Thoracic aorta (tissue), 2 donors: Measurements from ENCODE around the gene PPP2R5A. TPM values are rescaled to one million over a fixed set of nuclear protein-coding genes. Genes with fewer than 3 reads are reported as not detected.

Experiments used
- ATAC-seq: fragments of 150-250 bp; one replicate; pipeline ENCODE4 v1.8.0; 2017; ENCODE audit warnings: low read depth; ENCODE audit not compliant: insufficient number of reproducible peaks, low FRiP score
- DNase-seq: peaks from one replicate; pipeline ENCODE4 v3.0.0-alpha.2; 2020; ENCODE audit warnings: low spot score
- H3K27ac ChIP-seq, 2 donors: fragments of 200-600 bp; sonication (generic); 1 replicate in 1 of 2; 2 replicates in 1 of 2; pipeline ENCODE4 v1.5.1; 2016; ENCODE audit warnings: mild to moderate bottlenecking in 2 of 2, moderate library complexity in 2 of 2
- H3K27me3 ChIP-seq: fragments of 200-600 bp; sonication (generic); replicated peaks from 2 replicates; pipeline ENCODE4 v1.6.0; 2016; ENCODE audit warnings: mild to moderate bottlenecking; ENCODE audit not compliant: insufficient read depth
- H3K36me3 ChIP-seq: fragments of 200-600 bp; sonication (generic); one replicate; pipeline ENCODE4 v1.5.1; 2016
- H3K4me1 ChIP-seq, 2 donors: fragments of 200-600 bp; sonication (generic); 1 replicate in 1 of 2; 2 replicates in 1 of 2; pipeline versions ENCODE4 v1.5.1 to v1.6.0; 2016; ENCODE audit warnings: low read depth in 2 of 2, mild to moderate bottlenecking in 1 of 2; ENCODE audit not compliant: control insufficient read depth in 1 of 2
- H3K4me3 ChIP-seq: fragments of 200-600 bp; sonication (generic); 2 replicates; pipeline ENCODE4 v1.5.1; 2016; ENCODE audit warnings: mild to moderate bottlenecking
- H3K9me3 ChIP-seq: fragments of 200-600 bp; sonication (generic); 2 replicates; pipeline ENCODE4 v1.5.1; 2016
- CTCF ChIP-seq: fragments of 200-600 bp; sonication (generic); IDR thresholded peaks from one replicate; pipeline ENCODE4 v1.5.1; 2019; ENCODE audit warnings: antibody characterized with exemption
- total RNA-seq, 2 donors: library from RNA; depleted of rRNA; stranded (reverse); fragments of >200 nt; gene quantifications; one replicate each; pipeline versions ENCODE4 v1.1.0 to v1.2.3, GENCODE V29; 2016

Gene PPP2R5A
- total RNA-seq, 2 donors from 2014 or later = 46.1 to 50.6 TPM

- no peaks in the 10 kb centered on the region for H3K36me3 ChIP-seq
- H3K4me1 ChIP-seq = no peaks in the 10 kb centered on the region
- H3K27ac ChIP-seq = no peak overlapping the region
- TF ChIP-seq CTCF = no peak
- H3K4me3 ChIP-seq = no peak overlapping the region
- ATAC-seq (no peak), DNase-seq (no peak)
- no peaks in the 10 kb centered on the region for H3K9me3 ChIP-seq
- H3K27me3 ChIP-seq = no peaks in the 10 kb centered on the region
Measured at GRCh38 chr1:212247179-212247721, 38.0 kb upstream of the PPP2R5A start.

DNA sequence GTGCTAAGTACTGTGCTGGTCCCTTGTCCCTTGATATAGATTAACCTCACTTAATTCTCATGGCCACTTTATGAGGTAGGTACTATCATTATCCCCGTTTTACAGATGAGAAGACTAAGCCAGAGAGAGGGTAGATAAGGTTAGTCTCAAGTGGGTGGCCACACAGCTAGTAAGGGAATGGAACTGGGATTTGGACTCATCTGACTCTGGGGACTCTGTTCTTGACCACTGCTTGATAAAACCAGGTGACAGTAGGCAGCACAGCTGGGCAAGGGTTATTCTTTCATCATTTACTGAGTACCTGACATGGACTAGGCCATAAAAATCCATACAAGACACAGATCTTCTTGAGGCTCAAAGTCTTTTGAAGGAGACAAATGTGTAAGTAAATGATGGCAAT lies 37.2 kb upstream of the PPP2R5A start:
- Histone ChIP-seq H3K27me3 (no peaks in the 10 kb centered on the region), H3K9me3 (no peaks in the 10 kb centered on the region), H3K4me1 (no peaks in the 10 kb centered on the region), H3K4me3 (no peak overlapping the region), H3K27ac (no peak overlapping the region), H3K36me3 (no peaks in the 10 kb centered on the region)
- ATAC-seq = no peak
- TF ChIP-seq CTCF = no peak
- no peak for DNase-seq

- Histone ChIP-seq H3K27me3 (no peaks in the 10 kb centered on the region), H3K9me3 (no peaks in the 10 kb centered on the region), H3K27ac (no peak overlapping the region), H3K4me3 (no peak overlapping the region), H3K4me1 (no peaks in the 10 kb centered on the region), H3K36me3 (no peaks in the 10 kb centered on the region)
- DNase-seq (no peak), ATAC-seq (no peak)
- TF ChIP-seq CTCF = no peak
Measured at GRCh38 chr1:212254853-212255363, 30.3 kb upstream of the PPP2R5A start.

DNA sequence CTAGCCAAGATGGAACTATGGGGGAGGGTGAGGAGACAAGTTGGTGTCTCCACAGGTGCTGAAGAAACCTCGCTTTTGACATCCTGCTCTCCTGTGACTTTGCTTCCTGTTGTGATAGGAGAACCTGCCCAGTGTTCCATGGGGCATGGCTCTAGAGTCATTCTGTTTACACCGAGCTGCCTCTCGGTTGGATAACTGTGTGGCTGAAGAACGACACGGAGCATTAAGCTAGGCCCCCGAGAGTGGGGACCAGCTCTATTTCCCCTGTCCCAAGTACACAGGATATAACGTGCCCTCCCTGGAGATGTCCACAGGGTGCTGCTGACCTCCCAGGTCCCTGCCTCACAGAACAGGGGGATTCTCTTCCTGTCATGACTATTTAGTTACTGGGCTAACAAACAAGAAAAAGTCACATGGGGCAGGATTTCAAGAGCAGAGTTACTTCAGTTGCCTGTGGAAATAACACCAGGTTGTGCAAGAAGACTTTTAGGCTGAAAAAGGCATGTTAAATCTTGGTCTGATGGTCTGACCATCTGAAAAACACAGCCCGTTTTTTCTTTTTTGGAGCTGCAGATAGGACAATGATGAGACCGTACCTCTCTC lies 29.4 kb upstream of the PPP2R5A start:
- DNase-seq = no peak
- no peak for ATAC-seq
- no peaks in the 10 kb centered on the region for H3K36me3 ChIP-seq
- H3K27ac ChIP-seq = no peak overlapping the region
- no peak for TF ChIP-seq CTCF
- no peaks in the 10 kb centered on the region for H3K9me3 ChIP-seq
- no peak overlapping the region for H3K4me3 ChIP-seq
- H3K4me1 ChIP-seq = no peaks in the 10 kb centered on the region
- H3K27me3 ChIP-seq = no peaks in the 10 kb centered on the region

- no peaks in the 10 kb centered on the region for H3K4me1 ChIP-seq
- no peaks in the 10 kb centered on the region for H3K27me3 ChIP-seq
- H3K36me3 ChIP-seq = no peaks in the 10 kb centered on the region
- ATAC-seq (no peak), DNase-seq (no peak)
- H3K9me3 ChIP-seq = no peaks in the 10 kb centered on the region
- TF ChIP-seq CTCF = no peak
- no peak overlapping the region for H3K27ac ChIP-seq
- H3K4me3 ChIP-seq = no peak overlapping the region
Measured at GRCh38 chr1:212256369-212256768, 28.8 kb upstream of the PPP2R5A start.
